Naive thymus-derived CD4-positive, alpha-beta T cell (primary cell): ENCODE data around the gene MYO10. TPM values are rescaled to one million over a fixed set of nuclear protein-coding genes. Genes with fewer than 3 reads are reported as not detected.

Experiments
- ATAC-seq: fragments of 150-1000 bp; cut with Tn5 transposase; 2 replicates; pipeline ENCODE4 v1.10.0; 2021; ENCODE audit warnings: mild to moderate bottlenecking, moderate library complexity
- CTCF ChIA-PET: fragments of 350-600 bp; sonication (Branson Sonifier 250); formaldehyde crosslinking; loops from one replicate; lab custom pipeline; 2021; ENCODE audit warnings: antibody characterized with exemption; lab: Charles Lee
- POLR2A ChIA-PET: fragments of 350-600 bp; sonication (Branson Sonifier 250); formaldehyde crosslinking; loops from one replicate; lab custom pipeline; 2021; ENCODE audit warnings: antibody characterized with exemption, inconsistent platforms; lab: Charles Lee
- DNase-seq, 9 donors: peaks; one replicate each; pipeline versions ENCODE4 v3.0.0 to v3.0.0-alpha.2; 2020 to 2022; ENCODE audit warnings: mixed read lengths in 1 of 9
- H3K27ac ChIP-seq: one replicate; pipeline ENCODE4 v1.7.0; 2013; ENCODE audit warnings: mild to moderate bottlenecking, low read depth, low read length, moderate library complexity
- H3K27me3 ChIP-seq, 2 donors: one replicate each; pipeline ENCODE4 v1.7.0; 2013; ENCODE audit warnings: low read length in 2 of 2, mild to moderate bottlenecking in 2 of 2, moderate library complexity in 2 of 2; ENCODE audit not compliant: control insufficient read depth in 2 of 2, insufficient read depth in 2 of 2
- H3K36me3 ChIP-seq, 3 experiments: 1 replicate in 2 of 3; 2 replicates in 1 of 3; pipeline ENCODE4 v1.7.0; 2013; ENCODE audit warnings: low read length in 3 of 3, mild to moderate bottlenecking in 3 of 3, moderate library complexity in 1 of 3; ENCODE audit not compliant: insufficient read depth in 3 of 3, control insufficient read depth in 2 of 3
- H3K4me1 ChIP-seq, 2 donors: one replicate each; pipeline ENCODE4 v1.7.0; 2013; ENCODE audit warnings: low read length in 2 of 2, mild to moderate bottlenecking in 2 of 2, moderate library complexity in 1 of 2; ENCODE audit not compliant: control insufficient read depth in 2 of 2, insufficient read depth in 2 of 2
- H3K4me3 ChIP-seq: 2 replicates; pipeline ENCODE4 v1.7.0; 2013; ENCODE audit warnings: mild to moderate bottlenecking, low read length
- H3K9me3 ChIP-seq, 3 experiments: 1 replicate in 2 of 3; 2 replicates in 1 of 3; pipeline ENCODE4 v1.7.0; 2013; ENCODE audit warnings: low read length in 3 of 3; ENCODE audit not compliant: control insufficient read depth in 2 of 3
- H3K27ac Mint-ChIP-seq, 9 donors: one replicate each; pipeline ENCODE4 v1.8.0; 2020 to 2022; ENCODE audit warnings: mixed read lengths in 9 of 9, mild to moderate bottlenecking in 8 of 9, moderate library complexity in 5 of 9, inconsistent platforms in 2 of 9
- H3K27me3 Mint-ChIP-seq, 5 donors: one replicate each; pipeline ENCODE4 v1.8.0; 2021 to 2022; ENCODE audit warnings: mixed read lengths in 5 of 5, mild to moderate bottlenecking in 1 of 5
- H3K36me3 Mint-ChIP-seq, 5 donors: one replicate each; pipeline ENCODE4 v1.8.0; 2020 to 2022; ENCODE audit warnings: mixed read lengths in 5 of 5, mild to moderate bottlenecking in 3 of 5, inconsistent platforms in 1 of 5
- H3K4me1 Mint-ChIP-seq, 7 donors: one replicate each; pipeline ENCODE4 v1.8.0; 2020 to 2022; ENCODE audit warnings: mixed read lengths in 7 of 7, mild to moderate bottlenecking in 3 of 7, inconsistent platforms in 1 of 7
- H3K4me3 Mint-ChIP-seq, 10 donors: one replicate each; pipeline ENCODE4 v1.8.0; 2020 to 2022; ENCODE audit warnings: mild to moderate bottlenecking in 10 of 10, mixed read lengths in 10 of 10, moderate library complexity in 6 of 10, inconsistent platforms in 2 of 10
- H3K9me3 Mint-ChIP-seq, 11 donors: one replicate each; pipeline ENCODE4 v1.8.0; 2020 to 2022; ENCODE audit warnings: mixed read lengths in 11 of 11, mild to moderate bottlenecking in 4 of 11, inconsistent platforms in 1 of 11, moderate library complexity in 1 of 11
- intact Hi-C, 2 donors: fragments of 100-400 bp; cut with micrococcal nuclease; formaldehyde crosslinking; loops; one replicate each; pipeline ENCODE4 v1.15.1; 2023
- polyA plus RNA-seq, 2 donors: library from polyadenylated mRNA; unstranded; fragments of 300-500 nt; fragmentation: Illumina TruSeq; gene quantifications; one replicate each; pipeline ENCODE4 v1.2.3, GENCODE V29; 2021
- total RNA-seq, 6 experiments: library from RNA in 5 of 6; stranded (reverse) in 5 of 6; gene quantifications; 1 replicate in 5 of 6; 2 replicates in 1 of 6; pipeline ENCODE4 v1.2.3 and lab custom pipeline; 2021 to 2026

Gene MYO10
- total and polyA plus RNA-seq, 7 experiments from 2014 or later, result 0.02 to 1.0 TPM; not detected in 5

DNA sequence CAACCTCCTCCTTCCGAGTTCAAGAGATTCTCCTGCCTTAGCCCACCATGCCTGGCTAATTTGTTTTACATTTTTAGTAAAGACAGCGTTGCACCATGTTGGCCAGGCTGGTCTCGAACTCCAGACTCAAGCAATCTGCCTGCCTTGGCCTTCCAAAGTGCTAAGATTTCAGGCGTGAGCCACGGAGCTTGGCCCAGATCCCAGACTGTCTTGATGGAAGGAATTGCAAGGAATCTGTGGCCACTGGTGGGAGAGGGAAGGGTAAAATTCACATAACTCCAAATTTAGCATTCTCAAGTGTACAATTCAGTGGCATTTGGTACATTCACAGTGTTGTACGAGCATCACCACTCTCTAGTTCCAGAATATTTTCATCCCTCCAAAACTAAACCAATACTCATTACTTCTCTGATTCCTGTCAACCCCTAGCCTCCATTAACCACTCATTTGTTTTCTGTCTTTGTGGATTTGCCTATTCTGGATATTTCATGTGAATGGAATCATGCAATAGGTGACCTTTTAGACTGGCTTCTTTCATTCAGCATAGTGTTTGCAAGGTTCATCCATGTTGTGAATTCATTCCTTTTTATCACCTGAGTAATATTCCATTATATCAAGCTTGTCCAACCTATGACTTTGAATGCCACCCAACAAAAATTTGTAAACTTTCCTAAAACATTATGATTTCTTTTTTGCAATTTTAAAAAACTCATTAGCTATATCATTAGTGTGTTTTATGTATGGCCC, 8.9 kb upstream of the MYO10 start:
- Histone ChIP-seq H3K4me3 (no peak overlapping the region), H3K36me3 (no peaks in the 10 kb centered on the region), H3K9me3 (no peaks in the 10 kb centered on the region), H3K27me3 (no peaks in the 10 kb centered on the region), H3K4me1 (no peaks in the 10 kb centered on the region), H3K27ac (no peak overlapping the region)
- Mint-ChIP-seq H3K36me3 (peaks cover 0 to 4% (median 2%) of the 10 kb centered on the region in 5 donors), H3K27ac (no peak overlapping the region), H3K4me1 (peaks cover 0 to 3% (median 0%) of the 10 kb centered on the region in 7 donors), H3K9me3 (peaks cover 6 to 46% (median 18%) of the 10 kb centered on the region in 11 donors), H3K27me3 (peaks cover 4 to 22% (median 9%) of the 10 kb centered on the region in 5 donors), H3K4me3 (no peak overlapping the region)
- ATAC-seq, result no peak
- no peak for DNase-seq
- ChIA-PET CTCF (no interaction called here), POLR2A (no interaction called here)
- intact Hi-C loops, result no loop called here

DNA sequence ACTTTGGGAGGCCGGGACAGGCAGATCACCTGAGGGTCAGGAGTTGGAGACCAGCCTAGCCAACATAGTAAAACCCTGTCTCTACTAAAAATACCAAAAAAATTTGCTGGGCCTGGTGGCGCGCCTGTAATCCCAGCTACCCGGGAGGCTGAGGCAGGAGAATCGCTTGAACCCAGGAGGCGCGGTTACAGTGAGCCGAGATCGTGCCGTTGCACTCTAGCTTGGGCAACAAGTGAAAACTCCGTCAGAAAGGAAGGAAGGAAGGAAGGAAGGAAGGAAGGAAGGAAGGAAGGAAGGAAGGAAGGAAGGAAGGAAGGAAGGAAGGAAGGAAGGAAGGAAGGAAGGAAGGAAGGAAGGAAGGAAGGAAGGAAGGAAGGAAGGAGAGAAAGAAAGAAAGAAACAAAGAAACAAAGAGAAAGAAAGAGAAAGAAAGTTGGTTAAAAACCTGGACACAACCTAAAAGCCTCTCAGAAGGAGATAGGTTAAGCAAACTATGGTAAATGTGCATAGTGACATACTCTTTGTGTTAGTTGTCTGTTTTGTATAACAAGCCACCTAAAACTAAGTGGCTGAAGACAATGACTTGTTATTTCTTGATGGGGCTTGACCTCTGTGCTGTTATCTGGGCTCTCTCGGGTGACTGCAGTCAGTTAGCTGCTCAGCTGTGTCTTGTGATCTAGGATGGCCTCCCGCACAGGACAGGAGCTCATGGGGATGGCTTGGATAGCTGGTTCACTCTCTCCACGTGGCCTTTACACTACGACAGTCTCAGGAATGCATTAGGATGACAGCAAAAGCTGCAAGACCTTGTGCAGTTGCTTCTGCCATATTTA, 8.0 kb upstream of the MYO10 start:
- Mint-ChIP-seq H3K27me3 (peaks cover 7 to 25% (median 13%) of the 10 kb centered on the region in 5 donors), H3K36me3 (peaks cover 0 to 4% (median 2%) of the 10 kb centered on the region in 5 donors), H3K9me3 (peaks cover 6 to 38% (median 15%) of the 10 kb centered on the region in 11 donors), H3K27ac (no peak overlapping the region), H3K4me1 (no peaks in the 10 kb centered on the region), H3K4me3 (no peak overlapping the region)
- ChIA-PET CTCF (no interaction called here), POLR2A (no interaction called here)
- Histone ChIP-seq H3K4me3 (no peak overlapping the region), H3K27ac (no peak overlapping the region), H3K9me3 (no peaks in the 10 kb centered on the region), H3K27me3 (no peaks in the 10 kb centered on the region), H3K36me3 (no peaks in the 10 kb centered on the region), H3K4me1 (no peaks in the 10 kb centered on the region)
- ATAC-seq (no peak), DNase-seq (no peak)
- intact Hi-C loops, result no loop called here

DNA sequence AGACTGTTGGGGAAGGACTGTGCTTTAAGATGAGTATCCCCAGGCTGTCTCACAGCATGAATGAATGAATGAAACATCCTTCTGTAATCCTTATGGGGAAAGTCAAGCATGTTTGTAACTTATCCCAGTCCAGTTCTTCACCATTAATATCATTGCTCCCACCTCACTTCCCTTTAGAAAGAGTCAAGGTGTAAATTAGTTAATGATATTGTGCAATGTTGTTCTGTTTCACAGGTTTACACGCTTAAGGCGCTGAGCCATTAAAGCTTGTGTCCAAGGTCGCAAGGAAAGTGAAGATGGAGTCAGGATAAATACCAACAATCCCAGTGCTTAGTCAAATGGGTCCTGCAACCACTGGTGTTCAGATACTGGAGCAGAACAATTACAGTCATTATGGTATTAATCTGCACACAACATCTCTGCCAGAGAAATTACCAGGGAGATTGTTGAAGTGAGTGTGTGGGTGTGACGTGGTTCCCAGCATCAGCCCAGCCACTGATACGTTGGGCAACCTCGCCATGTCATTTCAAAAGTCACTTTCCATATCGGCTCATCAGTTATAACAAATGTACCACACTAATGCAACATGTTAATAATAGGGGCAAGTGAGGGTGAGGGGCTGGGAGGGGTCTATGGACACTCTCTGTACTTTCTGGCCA, 1.5 kb upstream of the MYO10 start:
- Histone ChIP-seq H3K4me3 (no peak overlapping the region), H3K27me3 (peaks cover 0 to 8% of the 10 kb centered on the region in 2 donors), H3K4me1 (peaks cover 0 to 8% of the 10 kb centered on the region in 2 donors), H3K9me3 (no peaks in the 10 kb centered on the region), H3K36me3 (no peaks in the 10 kb centered on the region), H3K27ac (no peak overlapping the region)
- DNase-seq (no peak), ATAC-seq (no peak)
- POLR2A ChIA-PET, result no interaction called here
- intact Hi-C loops, result loop anchor here in 1 of 2 donors (5.0 to 10.0 kb wide), 2 partner anchors 257 to 470 kb away; partner anchors contain the start of gene ZNF622
- no peak overlapping the region for H3K27ac Mint-ChIP-seq
- H3K9me3 Mint-ChIP-seq, result peaks cover 0 to 16% (median 0%) of the 10 kb centered on the region in 11 donors
- H3K4me3 Mint-ChIP-seq, result peak overlapping the region in 9 of 10 donors; percentile 35 to 82 (median 68)
- peaks cover 57 to 63% (median 60%) of the 10 kb centered on the region in 5 donors for H3K27me3 Mint-ChIP-seq
- CTCF ChIA-PET, result no interaction called here
- no peaks in the 10 kb centered on the region for H3K36me3 Mint-ChIP-seq
- peaks cover 14 to 25% (median 21%) of the 10 kb centered on the region in 7 donors for H3K4me1 Mint-ChIP-seq

DNA sequence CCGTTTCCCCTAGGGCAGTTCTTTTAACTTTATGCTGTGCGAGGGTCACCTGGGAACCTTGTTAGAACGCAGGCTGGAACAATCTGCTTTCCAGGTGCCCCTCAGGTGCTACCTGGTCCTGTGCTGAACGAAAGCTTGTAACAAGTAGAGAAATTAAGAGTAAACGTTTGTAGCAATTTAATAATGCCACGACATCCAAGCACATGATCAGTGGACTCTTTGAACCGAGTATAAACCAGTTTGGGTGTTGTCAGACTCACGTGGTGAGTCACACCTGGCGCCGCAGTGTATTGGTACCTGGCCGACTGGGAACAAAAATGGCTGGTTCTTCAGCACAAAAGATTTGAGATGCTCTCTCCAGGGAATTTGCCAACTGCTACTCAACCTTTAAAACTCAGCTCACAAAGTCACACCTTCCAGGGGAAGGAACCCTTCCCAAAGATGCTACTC, 926 bp upstream of the MYO10 start:
- ChIA-PET CTCF (interaction anchor here (0.7 kb wide), 1 partner anchor 485 kb away, joined by 3 read pairs; no protein-coding TSS in a partner anchor), POLR2A (no interaction called here)
- Histone ChIP-seq H3K27me3 (peaks cover 0 to 8% of the 10 kb centered on the region in 2 donors), H3K4me1 (peaks cover 0 to 8% of the 10 kb centered on the region in 2 donors), H3K27ac (no peak overlapping the region), H3K9me3 (no peaks in the 10 kb centered on the region), H3K36me3 (no peaks in the 10 kb centered on the region), H3K4me3 (no peak overlapping the region)
- Mint-ChIP-seq H3K9me3 (peaks cover 0 to 18% (median 0%) of the 10 kb centered on the region in 11 donors), H3K4me3 (peak overlapping the region; percentile 48 to 82 (median 70)), H3K4me1 (peaks cover 14 to 25% (median 21%) of the 10 kb centered on the region in 7 donors), H3K27me3 (peaks cover 61 to 69% (median 63%) of the 10 kb centered on the region in 5 donors), H3K27ac (no peak overlapping the region), H3K36me3 (peaks cover 0 to 5% (median 0%) of the 10 kb centered on the region in 5 donors)
- ATAC-seq, result no peak
- no peak for DNase-seq
- intact Hi-C loops, result loop anchor here in 1 of 2 donors (5.0 to 10.0 kb wide), 2 partner anchors 258 to 470 kb away; partner anchors contain the start of gene ZNF622

DNA sequence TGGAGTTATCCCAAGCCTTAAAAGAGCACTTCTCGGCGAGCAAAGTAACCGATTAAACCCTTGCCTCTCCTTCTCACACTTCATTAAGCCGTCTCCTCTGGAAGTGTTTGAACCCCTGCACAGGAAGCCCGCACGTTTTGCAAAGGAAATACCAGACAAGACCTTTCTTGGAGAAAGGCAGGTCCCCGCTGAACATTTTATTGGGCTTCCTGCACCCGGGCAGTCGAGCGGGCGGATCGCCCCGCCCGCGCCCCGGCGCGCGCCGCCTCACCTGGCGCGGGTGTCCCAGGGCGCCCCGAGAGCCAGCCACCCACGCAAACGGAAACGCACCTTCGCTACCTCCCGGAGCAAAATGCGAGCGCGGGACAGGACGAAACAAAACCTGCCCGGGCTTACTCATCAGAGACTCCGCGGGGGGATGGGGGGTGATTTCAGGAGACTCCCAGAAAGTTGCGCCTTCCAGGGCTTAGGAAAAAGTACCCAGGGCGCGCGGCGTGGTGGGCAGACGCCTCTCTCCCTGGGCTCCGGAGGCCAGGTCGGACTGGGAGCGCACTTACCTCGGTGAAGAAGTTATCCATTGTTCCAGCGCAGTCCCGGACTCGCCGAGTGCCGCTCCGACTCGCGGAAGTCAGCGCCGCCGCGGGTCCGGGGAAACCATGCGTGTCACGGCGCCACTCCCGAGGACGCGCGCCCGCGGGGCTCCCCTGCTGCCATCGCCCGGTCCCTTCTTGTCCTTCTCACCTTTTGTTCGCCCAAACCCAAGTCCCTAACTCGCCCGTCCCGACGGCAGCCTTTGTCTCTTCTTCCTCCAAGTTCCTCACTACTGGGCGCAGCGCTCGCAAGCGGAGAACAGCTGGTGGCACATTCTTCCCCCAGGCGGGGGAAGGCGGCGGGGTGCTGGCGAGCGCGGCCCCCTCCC, 598 bp downstream of the MYO10 start:
- Histone ChIP-seq H3K36me3 (no peaks in the 10 kb centered on the region), H3K27me3 (peaks cover 0 to 8% of the 10 kb centered on the region in 2 donors), H3K4me1 (peaks cover 0 to 8% of the 10 kb centered on the region in 2 donors), H3K4me3 (no peak overlapping the region), H3K27ac (no peak overlapping the region), H3K9me3 (no peaks in the 10 kb centered on the region)
- Mint-ChIP-seq H3K4me1 (peaks cover 14 to 25% (median 21%) of the 10 kb centered on the region in 7 donors), H3K27me3 (peaks cover 65 to 76% (median 70%) of the 10 kb centered on the region in 5 donors), H3K4me3 (peak overlapping the region; percentile 73 to 88 (median 79)), H3K9me3 (peaks cover 0 to 19% (median 0%) of the 10 kb centered on the region in 11 donors), H3K36me3 (peaks cover 0 to 5% (median 0%) of the 10 kb centered on the region in 5 donors), H3K27ac (no peak overlapping the region)
- DNase-seq (peak in 6 of 9 donors; percentile 3 to 37 (median 14)), ATAC-seq (peak; percentile 45)
- ChIA-PET CTCF (no interaction called here), POLR2A (no interaction called here)
- intact Hi-C loops, result loop anchor here in 1 of 2 donors (5.0 to 10.0 kb wide), 2 partner anchors 259 to 468 kb away; partner anchors contain the start of gene ZNF622
